GM12878 (cell line): ENCODE results near the gene ATXN7L1.

Experiments
- CBFB ChIP-seq: IDR thresholded peaks from 2 replicates; pipeline ENCODE4 v1.6.1; 2016; ENCODE audit warnings: antibody characterized with exemption, low read depth
- CTCF ChIP-seq, 3 experiments: IDR thresholded peaks in 2 of 3; conservative IDR thresholded peaks in 1 of 3; 2 replicates each; pipeline ENCODE4 v1.5.1; 2011; ENCODE audit warnings: low read depth in 3 of 3, low read length in 3 of 3, mild to moderate bottlenecking in 3 of 3, control low read depth in 2 of 3, moderate library complexity in 2 of 3, inconsistent platforms in 1 of 3, mixed read lengths in 1 of 3; ENCODE audit not compliant: control insufficient read depth in 2 of 3, insufficient read depth in 1 of 3; ENCODE audit errors: extremely low read depth in 1 of 3
- GATAD2B ChIP-seq: fragments of 450-650 bp; conservative IDR thresholded peaks from 2 replicates; pipeline ENCODE4 v1.6.1; 2017; ENCODE audit warnings: low read depth, mild to moderate bottlenecking, moderate library complexity
- NBN ChIP-seq: fragments of 450-650 bp; IDR thresholded peaks from 2 replicates; pipeline ENCODE4 v1.6.1; 2016
- SUZ12 ChIP-seq: fragments of 200-600 bp; sonication (generic); IDR thresholded peaks from one replicate; pipeline ENCODE4 v1.6.1; 2018; ENCODE audit warnings: antibody characterized with exemption, mild to moderate bottlenecking; ENCODE audit not compliant: unreplicated experiment

- TF ChIP-seq CTCF (IDR thresholded peaks at IDR 0.05 in 2 of 3, conservative IDR thresholded peaks at IDR 0.05 in 1 of 3; ENCODE audit: control insufficient read depth in 2 of 3, extremely low read depth in 1 of 3, insufficient read depth in 1 of 3, low read depth in 3 of 3, low read length in 3 of 3) (no peak), NBN (no peak), CBFB (no peak), GATAD2B (no peak), SUZ12 (no peak)
Observed at GRCh38 chr7:105756367-105756766, 120.0 kb downstream of the ATXN7L1 start.
